B cell (primary cell): ENCODE data around the gene METTL26. TPM values are rescaled to one million over a fixed set of nuclear protein-coding genes. Genes with fewer than 3 reads are reported as not detected.

ENCODE experiments used
- ATAC-seq: fragments of 200-7000 bp; cut with Tn5 transposase; one replicate; pipeline ENCODE4 v1.10.0; 2021; ENCODE audit warnings: low read depth, mild to moderate bottlenecking, moderate number of reproducible peaks, moderate library complexity
- CTCF ChIA-PET: fragments of 350-600 bp; sonication (Branson Sonifier 250); formaldehyde crosslinking; loops from one replicate; lab custom pipeline; 2021; ENCODE audit warnings: antibody characterized with exemption, inconsistent platforms; lab: Charles Lee
- POLR2A ChIA-PET: fragments of 350-600 bp; sonication (Branson Sonifier 250); formaldehyde crosslinking; loops from one replicate; lab custom pipeline; 2021; ENCODE audit warnings: antibody characterized with exemption; lab: Charles Lee
- DNase-seq: peaks from one replicate; pipeline ENCODE4 v3.0.0; 2013
- H2AFZ ChIP-seq: 2 replicates; pipeline ENCODE4 v1.6.1; 2012; ENCODE audit warnings: mild to moderate bottlenecking, low read depth, low read length; ENCODE audit not compliant: insufficient read depth, poor library complexity, severe bottlenecking
- H3K27ac ChIP-seq, 2 donors: 1 replicate in 1 of 2; 2 replicates in 1 of 2; pipeline ENCODE4 v1.5.1; 2012 to 2013; ENCODE audit warnings: low read length in 2 of 2, mild to moderate bottlenecking in 2 of 2, moderate library complexity in 1 of 2
- H3K27me3 ChIP-seq, 4 experiments: fragments of 200-600 bp in 1 of 4; sonication (generic) in 1 of 4; replicated peaks in 1 of 4; 1 replicate in 2 of 4; 2 replicates in 2 of 4; pipeline versions ENCODE4 v1.6.1 to v1.7.0; 2013 to 2016; ENCODE audit warnings: low read length in 3 of 4, mild to moderate bottlenecking in 2 of 4, mixed read lengths in 1 of 4, moderate library complexity in 1 of 4; ENCODE audit not compliant: insufficient read depth in 4 of 4, control insufficient read depth in 3 of 4; ENCODE audit errors: control extremely low read depth in 1 of 4
- H3K36me3 ChIP-seq, 2 experiments: replicated peaks in 1 of 2; 1 replicate in 1 of 2; 2 replicates in 1 of 2; pipeline versions ENCODE4 v1.6.1 to v1.7.1; 2013; ENCODE audit warnings: low read length in 1 of 2; ENCODE audit not compliant: insufficient read depth in 2 of 2, control insufficient read depth in 1 of 2; ENCODE audit errors: control extremely low read depth in 1 of 2, extremely low read depth in 1 of 2
- H3K4me1 ChIP-seq, 2 donors: fragments of 200-600 bp in 1 of 2; sonication (generic) in 1 of 2; 1 replicate in 1 of 2; 2 replicates in 1 of 2; pipeline versions ENCODE4 v1.5.1 to v1.6.1; 2013 to 2017; ENCODE audit warnings: low read length in 2 of 2; ENCODE audit not compliant: control insufficient read depth in 2 of 2, insufficient read depth in 2 of 2
- H3K4me2 ChIP-seq: replicated peaks from 2 replicates; pipeline ENCODE3; 2012; ENCODE audit warnings: mild to moderate bottlenecking, low read depth, low read length; ENCODE audit not compliant: poor library complexity, severe bottlenecking
- H3K4me3 ChIP-seq, 5 experiments: fragments of 200-600 bp in 1 of 5; sonication (generic) in 1 of 5; 1 replicate in 3 of 5; 2 replicates in 2 of 5; pipeline versions ENCODE4 v1.5.1 to v1.7.0; 2011 to 2016; ENCODE audit warnings: low read length in 4 of 5, mild to moderate bottlenecking in 4 of 5, low read depth in 2 of 5, control low read depth in 1 of 5, moderate library complexity in 1 of 5; ENCODE audit not compliant: insufficient read depth in 1 of 5; ENCODE audit errors: control extremely low read depth in 1 of 5, extremely low read depth in 1 of 5
- H3K79me2 ChIP-seq: fragments of 200-600 bp; sonication (generic); one replicate; pipeline ENCODE4 v1.6.0; 2016; ENCODE audit warnings: low read length; ENCODE audit not compliant: control insufficient read depth, insufficient read depth
- H3K9ac ChIP-seq: fragments of 200-600 bp; sonication (generic); 2 replicates; pipeline ENCODE4 v1.6.1; 2017; ENCODE audit warnings: mild to moderate bottlenecking, low read length, moderate library complexity
- H3K9me3 ChIP-seq, 3 donors: one replicate each; pipeline versions ENCODE4 v1.6.1 to v1.7.1; 2013; ENCODE audit warnings: low read length in 2 of 3; ENCODE audit not compliant: control insufficient read depth in 2 of 3, insufficient read depth in 1 of 3; ENCODE audit errors: control extremely low read depth in 1 of 3
- H4K20me1 ChIP-seq: 2 replicates; pipeline ENCODE4 v1.6.0; 2012; ENCODE audit warnings: mild to moderate bottlenecking, low read length; ENCODE audit not compliant: insufficient read depth, control insufficient read depth, poor library complexity, severe bottlenecking
- H3K27ac Mint-ChIP-seq: one replicate; pipeline ENCODE4 v1.8.0; 2021; ENCODE audit warnings: mixed read lengths
- H3K27me3 Mint-ChIP-seq: one replicate; pipeline ENCODE4 v1.8.0; 2021; ENCODE audit warnings: mixed read lengths
- H3K4me1 Mint-ChIP-seq: one replicate; pipeline ENCODE4 v1.8.0; 2021; ENCODE audit warnings: mixed read lengths
- H3K4me3 Mint-ChIP-seq: one replicate; pipeline ENCODE4 v1.8.0; 2021; ENCODE audit warnings: mixed read lengths
- H3K9me3 Mint-ChIP-seq: one replicate; pipeline ENCODE4 v1.8.0; 2022; ENCODE audit warnings: mixed read lengths; ENCODE audit not compliant: insufficient read depth
- CTCF ChIP-seq: fragments of 200-600 bp; IDR thresholded peaks from one replicate; pipeline ENCODE4 v1.8.0; 2022; ENCODE audit warnings: antibody characterized with exemption, mild to moderate bottlenecking
- EZH2 ChIP-seq: IDR thresholded peaks from 2 replicates; pipeline ENCODE4 v1.6.1; 2012; ENCODE audit warnings: borderline replicate concordance, low read depth, mild to moderate bottlenecking, moderate library complexity, low read length; ENCODE audit not compliant: insufficient read depth, poor library complexity, severe bottlenecking
- WGBS: methylation state at CpG from one replicate; pipeline ENCODE4 v1.1.5; 2013; ENCODE audit warnings: missing lambda C conversion rate; ENCODE audit not compliant: insufficient coverage; 5-methylcytosine and 5-hydroxymethylcytosine counted together
- intact Hi-C: fragments of 100-400 bp; cut with micrococcal nuclease; formaldehyde crosslinking; loops from one replicate; pipeline ENCODE4 v1.10.0; 2022
- polyA plus RNA-seq: library from polyadenylated mRNA; depleted of rRNA; stranded (reverse); fragments of >200 nt; gene quantifications from 2 replicates; pipeline ENCODE4 v1.2.3, GENCODE V29; 2012
- total RNA-seq, 2 donors: library from RNA; stranded (reverse); fragments of 120-200 nt in 1 of 2; gene quantifications; 1 replicate in 1 of 2; 2 replicates in 1 of 2; pipeline versions ENCODE4 v1.2.3 to v1.2.4, GENCODE V29; 2013 to 2022

The METTL26 gene
- total and polyA plus RNA-seq, 2 donors (not counting 1 experiment from before 2014, with no cell fraction given), result 56.6 to 140 TPM

GRCh38 chr16:659618-660017, 23.5 kb upstream of the METTL26 start:
- H3K36me3 ChIP-seq, result no peaks in the 10 kb centered on the region
- H3K9me3 ChIP-seq, result no peaks in the 10 kb centered on the region
- no peaks in the 10 kb centered on the region for H4K20me1 ChIP-seq
- H3K4me3 ChIP-seq, result no peak overlapping the region
- Mint-ChIP-seq H3K27ac (no peak overlapping the region), H3K9me3 (no peaks in the 10 kb centered on the region), H3K4me1 (peaks cover 10% of the 10 kb centered on the region), H3K27me3 (no peaks in the 10 kb centered on the region), H3K4me3 (no peak overlapping the region)
- H2AFZ ChIP-seq, result no peak overlapping the region
- no peaks in the 10 kb centered on the region for H3K27me3 ChIP-seq
- intact Hi-C loops, result loop anchor here (1.0 to 2.0 kb wide), 4 partner anchors 10 to 80 kb away; partner anchors contain the start of genes JMJD8 and WDR90
- POLR2A ChIA-PET, result interaction anchor here (1.7 kb wide), 1 partner anchor 10 kb away, joined by 6 read pairs; the partner anchor contains the start of gene WDR90
- ATAC-seq (no peak), DNase-seq (no peak)
- 90% methylated on average over 19 of the region's 20 CpGs for WGBS
- H3K4me1 ChIP-seq, result peaks cover 10 to 17% of the 10 kb centered on the region in 2 donors
- CTCF ChIA-PET, result interaction anchor here (0.7 to 1.4 kb wide), 2 partner anchors 23 to 80 kb away, joined by 4 to 6 read pairs; partner anchors contain the start of gene METTL26
- no peak overlapping the region for H3K9ac ChIP-seq
- no peak overlapping the region for H3K4me2 ChIP-seq
- H3K79me2 ChIP-seq, result no peaks in the 10 kb centered on the region
- TF ChIP-seq EZH2 (no peak), CTCF (no peak)
- no peak overlapping the region for H3K27ac ChIP-seq

- Histone ChIP-seq H3K9ac (no peak overlapping the region), H3K27ac (no peak overlapping the region), H4K20me1 (no peaks in the 10 kb centered on the region), H3K79me2 (no peaks in the 10 kb centered on the region), H3K9me3 (no peaks in the 10 kb centered on the region), H3K36me3 (no peaks in the 10 kb centered on the region), H3K27me3 (no peaks in the 10 kb centered on the region), H2AFZ (no peak overlapping the region), H3K4me2 (no peak overlapping the region), H3K4me1 (peaks cover 10 to 17% of the 10 kb centered on the region in 2 donors), H3K4me3 (no peak overlapping the region)
- Mint-ChIP-seq H3K4me3 (no peak overlapping the region), H3K27me3 (no peaks in the 10 kb centered on the region), H3K27ac (no peak overlapping the region), H3K9me3 (no peaks in the 10 kb centered on the region), H3K4me1 (peaks cover 10% of the 10 kb centered on the region)
- TF ChIP-seq CTCF (no peak), EZH2 (no peak)
- POLR2A ChIA-PET, result no interaction called here
- no peak for ATAC-seq
- DNase-seq, result no peak
- CTCF ChIA-PET, result no interaction called here
- WGBS, result 95% methylated on average over 35 of the region's 35 CpGs
- intact Hi-C loops, result no loop called here
These were observed 22.8 kb upstream of the METTL26 start for GRCh38 chr16:658679-659571.
